ENCODE measurements around the gene MEIKIN. TPM values are rescaled to one million over a fixed set of nuclear protein-coding genes. Genes with fewer than 3 reads are reported as not detected.

The MEIKIN gene
- total and polyA plus RNA-seq, 2 of the 8 experiments (the other 6 are each of a cell fraction or from before 2014, with no cell fraction given) = not detected

DNA sequence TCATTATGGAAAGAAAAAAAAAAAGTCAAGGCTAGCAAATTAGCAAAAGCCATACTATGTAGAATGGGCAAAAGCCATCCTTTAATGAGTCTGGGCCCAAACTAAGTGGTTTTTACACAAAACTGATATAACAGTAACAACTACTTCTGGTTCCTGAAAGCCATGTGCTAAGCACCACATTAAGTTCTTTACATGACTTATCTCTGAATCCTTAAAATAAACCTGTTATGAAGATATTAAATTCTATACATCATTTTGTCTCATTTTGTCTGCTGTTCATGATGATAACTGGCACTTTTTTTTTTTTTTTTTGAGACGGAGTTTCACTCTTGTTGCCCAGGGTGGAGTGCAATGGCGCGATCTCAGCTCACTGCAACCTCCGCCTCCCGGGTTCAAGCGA, 153.6 kb downstream of the MEIKIN start:
- Histone ChIP-seq H3K9me3 (ENCODE audit: insufficient read depth in 2 of 2, low read depth in 1 of 2, low read length in 1 of 2) (no peaks in the 10 kb centered on the region), H3K23me2 (ENCODE audit: low read depth, low read length) (no peaks in the 10 kb centered on the region; the same call in 1 of the 2 replicates), H2BK20ac (ENCODE audit: low read length) (no peak overlapping the region), H3K56ac (replicated peaks; ENCODE audit: insufficient read length, low read depth, low read length) (no peak overlapping the region), H3K27ac (ENCODE audit: low read depth, low read length) (no peak overlapping the region), H3K14ac (ENCODE audit: insufficient read length) (no peak overlapping the region), H2AFZ (ENCODE audit: low read length) (no peak overlapping the region), H2BK5ac (ENCODE audit: low read depth, low read length) (no peak overlapping the region), H4K20me1 (replicated peaks in 1 of 2; ENCODE audit: control insufficient read depth in 1 of 2, insufficient read depth in 2 of 2, low read length in 2 of 2) (peaks cover 8 to 13% of the 10 kb centered on the region in 2 experiments), H2BK15ac (ENCODE audit: low read length) (no peak overlapping the region), H3K79me2 (ENCODE audit: control insufficient read depth in 1 of 2, insufficient read depth in 2 of 2, low read length in 2 of 2) (peaks cover 9 to 87% of the 10 kb centered on the region in 2 experiments; a peak in 3 of 4 replicates), H4K91ac (replicated peaks; ENCODE audit: insufficient read length, low read length) (no peak overlapping the region), H3K4me3 (ENCODE audit: extremely low read depth in 1 of 4, insufficient read depth in 2 of 4, low read depth in 3 of 4, low read length in 4 of 4) (no peak overlapping the region), H3K4me1 (replicated peaks in 1 of 4; ENCODE audit: control insufficient read depth in 3 of 4, insufficient read depth in 4 of 4, low read length in 3 of 4) (no peaks in the 10 kb centered on the region), H3K4me2 (ENCODE audit: insufficient read depth in 1 of 2, low read depth in 2 of 2, low read length in 2 of 2) (no peak overlapping the region), H4K5ac (ENCODE audit: insufficient read length, low read depth, low read length) (no peak overlapping the region), H3K4ac (replicated peaks; ENCODE audit: insufficient read length, low read depth, low read length) (no peak overlapping the region), H2BK120ac (replicated peaks; ENCODE audit: low read depth, low read length) (no peak overlapping the region), H3K9ac (replicated peaks in 1 of 4; ENCODE audit: extremely low read depth in 1 of 4, low read depth in 3 of 4, low read length in 3 of 4) (no peak overlapping the region), H3K36me3 (ENCODE audit: control insufficient read depth in 2 of 4, insufficient read depth in 4 of 4, low read length in 3 of 4) (no peaks in the 10 kb centered on the region), H3K27me3 (replicated peaks in 1 of 4; ENCODE audit: control insufficient read depth in 3 of 4, extremely low read depth in 1 of 4, insufficient read depth in 3 of 4, low read length in 3 of 4) (no peaks in the 10 kb centered on the region), H2BK12ac (ENCODE audit: low read depth, low read length) (no peak overlapping the region), H2AK5ac (ENCODE audit: low read depth, low read length) (no peak overlapping the region), H3K23ac (ENCODE audit: insufficient read length) (no peak overlapping the region), H3K79me1 (ENCODE audit: low read depth, low read length) (peaks cover 7% of the 10 kb centered on the region), H3K18ac (ENCODE audit: extremely low read depth, low read length) (no peak overlapping the region), H4K8ac (ENCODE audit: extremely low read depth, insufficient read depth, low read length) (no peak overlapping the region)
- WGBS, 2 experiments (ENCODE audit: extremely low coverage in 1 of 2, insufficient coverage in 1 of 2, insufficient read length in 1 of 2, insufficient replicate concordance in 2 of 2, low coverage in 1 of 2, low lambda C conversion rate in 2 of 2, missing lambda C conversion rate in 1 of 2) = 93% methylated on average over 3 of the region's 6 CpGs; no CpG with 5 or more reads in 1 of the 2 experiments
- DNase-seq (ENCODE audit: low read depth in 1 of 2, low spot score in 2 of 2) = no peak
- POLR2A ChIA-PET (ENCODE audit: partially characterized antibody) = no interaction called here
- FAIRE-seq = no peak
- CTCF ChIA-PET (ENCODE audit: partially characterized antibody) = no interaction called here
- TF ChIP-seq RXRA (IDR thresholded peaks at IDR 0.05; ENCODE audit: insufficient read depth, low read depth, low read length) = no peak
- no peak for TF ChIP-seq JUN (IDR thresholded peaks at IDR 0.05; ENCODE audit: low read depth, low read length)
- TF ChIP-seq GTF2F1 (IDR thresholded peaks at IDR 0.05; ENCODE audit: borderline replicate concordance, low read depth, low read length) = no peak
- TF ChIP-seq KDM1A (IDR thresholded peaks at IDR 0.05; ENCODE audit: borderline replicate concordance, low read length) = no peak
- TF ChIP-seq SIRT6 (IDR thresholded peaks at IDR 0.05; ENCODE audit: low read length) = no peak
- TF ChIP-seq CBX5 (IDR thresholded peaks at IDR 0.05; ENCODE audit: low read depth, low read length) = no peak
- no peak for TF ChIP-seq SP1 (IDR thresholded peaks at IDR 0.05; ENCODE audit: low read depth, low read length)
- no peak for TF ChIP-seq BRCA1 (IDR thresholded peaks at IDR 0.05; ENCODE audit: low read depth, low read length)
- no peak for TF ChIP-seq BCL11A (IDR thresholded peaks at IDR 0.05; ENCODE audit: low read depth in 2 of 2, low read length in 2 of 2)
- no peak for TF ChIP-seq KDM4A (IDR thresholded peaks at IDR 0.05; ENCODE audit: low read depth, low read length, severe bottlenecking)
- no peak for TF ChIP-seq TAF7 (optimal IDR thresholded peaks at IDR 0.05; ENCODE audit: borderline replicate concordance, low read depth, low read length)
- TF ChIP-seq CREB1 (IDR thresholded peaks at IDR 0.05) = no peak
